ENCODE results near the gene GATA6. TPM values are rescaled to one million over a fixed set of nuclear protein-coding genes. Genes with fewer than 3 reads are reported as not detected.

Gene GATA6
- total RNA-seq, result 40.3 and 57.2 TPM in 2 replicates

DNA sequence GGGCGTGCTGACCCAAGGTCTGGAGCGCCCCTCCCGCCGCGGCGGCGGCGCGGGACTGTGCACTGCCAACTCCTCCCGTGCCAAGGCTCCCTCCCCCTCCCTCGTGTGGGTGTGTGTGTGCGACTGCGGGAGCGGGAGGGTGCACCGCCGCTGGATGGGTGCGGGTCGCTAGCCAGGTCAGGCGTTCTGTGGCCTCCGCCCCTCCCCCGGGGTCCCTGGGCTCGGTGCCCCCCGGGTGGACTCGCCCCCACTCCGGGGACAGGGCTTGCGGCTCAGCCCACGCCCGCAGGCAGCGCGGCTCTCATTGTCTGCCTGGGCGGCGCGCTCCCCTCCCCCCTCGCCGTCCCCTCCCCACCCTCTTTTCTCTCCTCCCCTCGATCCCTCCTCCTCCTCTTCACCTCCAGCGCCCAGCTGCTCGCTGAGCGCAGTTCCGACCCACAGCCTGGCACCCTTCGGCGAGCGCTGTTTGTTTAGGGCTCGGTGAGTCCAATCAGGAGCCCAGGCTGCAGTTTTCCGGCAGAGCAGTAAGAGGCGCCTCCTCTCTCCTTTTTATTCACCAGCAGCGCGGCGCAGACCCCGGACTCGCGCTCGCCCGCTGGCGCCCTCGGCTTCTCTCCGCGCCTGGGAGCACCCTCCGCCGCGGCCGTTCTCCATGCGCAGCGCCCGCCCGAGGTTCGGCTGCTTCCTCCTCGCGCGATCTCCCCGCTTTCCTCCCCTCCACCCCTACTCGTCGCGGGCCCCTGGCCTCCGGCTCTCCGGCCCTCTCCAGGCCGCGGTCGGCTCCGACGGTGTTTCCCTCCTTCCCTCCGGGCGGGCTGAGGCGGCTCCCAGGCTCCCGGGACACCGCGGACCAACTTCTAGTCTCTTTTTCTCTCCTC lies at the start of gene GATA6:
GATA6 (plus strand) TSS at position 579 of the 878 bp plus-strand sequence. CDS start 1,556 bp downstream, outside the sequence.

Other genes with a start within 250 kb of the GATA6 start
- 0.07 TPM in 1 of 2 replicates, not detected in the other for gene CTAGE1, start 248.3 kb downstream of the GATA6 start, total RNA-seq

Measured in smooth muscle cell of the pulmonary artery (primary cell).